HepG2 (cell line): Measurements from ENCODE around the gene PTMA. TPM values are rescaled to one million over a fixed set of nuclear protein-coding genes. Genes with fewer than 3 reads are reported as not detected.

Experiments
- ATAC-seq: fragments of 200-7000 bp; cut with Tn5 transposase; 3 replicates; pipeline ENCODE4 v1.9.1; 2020; ENCODE audit warnings: mild to moderate bottlenecking, moderate library complexity
- BruUV-seq: library from RNA; stranded (reverse); fragments of 400-500 nt; replicated peaks from 2 replicates; lab custom pipeline; 2021; lab: Mats Ljungman, UMichigan
- CTCF ChIA-PET: fragments of 300-600 bp; formaldehyde crosslinking; extraction: SDS; loops from one replicate; lab custom pipeline; 2021; ENCODE audit warnings: low total read pairs, inconsistent platforms, low intra/inter-chr PET ratio; lab: Yijun Ruan, JAX
- POLR2A ChIA-PET: fragments of 350-600 bp; sonication (Branson Sonifier 250); formaldehyde crosslinking; loops from one replicate; lab custom pipeline; 2020; ENCODE audit warnings: antibody characterized with exemption, inconsistent platforms; lab: Yijun Ruan, JAX
- DNase-seq: peaks from one replicate; pipeline ENCODE4 v3.0.0-alpha.2; 2015; ENCODE audit warnings: low spot score
- FAIRE-seq: peaks from 3 replicates; lab custom pipeline; 2011; peaks lifted over from hg19 to GRCh38; lab: Jason Lieb, UNC
- H2AFZ ChIP-seq: one replicate; pipeline ENCODE4 v1.6.1; 2011; ENCODE audit warnings: low read length, inconsistent platforms
- H3K27ac ChIP-seq: fragments of 300-600 bp; 3 replicates; pipeline ENCODE4 v1.8.0; 2011; ENCODE audit warnings: mixed run types, mild to moderate bottlenecking, mixed read lengths, low read length, inconsistent platforms; ENCODE audit not compliant: insufficient read depth; ENCODE audit errors: extremely low read length
- H3K27me3 ChIP-seq, 2 experiments: fragments of 200-600 bp in 1 of 2; 2 replicates in 1 of 2; 3 replicates in 1 of 2; pipeline versions ENCODE4 v1.6.0 to v1.8.0; 2011; ENCODE audit warnings: low read length in 2 of 2, mild to moderate bottlenecking in 2 of 2, moderate library complexity in 2 of 2, inconsistent platforms in 1 of 2; ENCODE audit not compliant: insufficient read depth in 2 of 2, control insufficient read depth in 1 of 2
- H3K36me3 ChIP-seq, 2 experiments: fragments of 200-600 bp in 1 of 2; replicated peaks in 1 of 2; 2 replicates in 1 of 2; 3 replicates in 1 of 2; pipeline versions ENCODE4 v1.5.1 to v1.8.0; 2011; ENCODE audit warnings: low read length in 2 of 2, inconsistent platforms in 1 of 2; ENCODE audit not compliant: insufficient read depth in 2 of 2, control insufficient read depth in 1 of 2
- H3K4me1 ChIP-seq: 2 replicates; pipeline ENCODE4 v1.5.1; 2012; ENCODE audit warnings: low read length, inconsistent platforms; ENCODE audit not compliant: insufficient read depth
- H3K4me2 ChIP-seq: 2 replicates; pipeline ENCODE4 v1.6.0; 2011; ENCODE audit warnings: low read depth, low read length, inconsistent platforms
- H3K4me3 ChIP-seq, 3 experiments: fragments of 200-600 bp in 1 of 3; sonication (generic), shearing (Covaris generic) in 1 of 3; replicated peaks in 1 of 3; 2 replicates each; pipeline ENCODE4 v1.5.1; 2011 to 2016; ENCODE audit warnings: low read length in 3 of 3, inconsistent platforms in 2 of 3, low read depth in 2 of 3, mild to moderate bottlenecking in 2 of 3, control low read depth in 1 of 3, mixed read lengths in 1 of 3; ENCODE audit not compliant: insufficient read depth in 1 of 3
- H3K79me2 ChIP-seq: one replicate; pipeline ENCODE4 v1.6.1; 2011; ENCODE audit warnings: low read length, inconsistent platforms; ENCODE audit not compliant: insufficient read depth
- H3K9ac ChIP-seq: 2 replicates; pipeline ENCODE4 v1.6.0; 2011; ENCODE audit warnings: mild to moderate bottlenecking, low read depth, low read length, inconsistent platforms; ENCODE audit not compliant: insufficient read depth
- H3K9me3 ChIP-seq: 2 replicates; pipeline ENCODE4 v1.5.1; 2012; ENCODE audit warnings: mild to moderate bottlenecking, low read length
- H4K20me1 ChIP-seq: 2 replicates; pipeline ENCODE4 v1.6.0; 2011; ENCODE audit warnings: inconsistent platforms, mild to moderate bottlenecking, low read length, moderate library complexity; ENCODE audit not compliant: insufficient read depth
- CHCHD3 ChIP-seq: sonication (generic); formaldehyde crosslinking; IDR thresholded peaks from 2 replicates; pipeline ENCODE4 v1.8.0; 2022; ENCODE audit warnings: mild to moderate bottlenecking, missing genetic modification reagents, moderate library complexity
- CTCF ChIP-seq: sonication (generic); formaldehyde crosslinking; IDR thresholded peaks from 2 replicates; pipeline ENCODE4 v1.5.0; 2020; ENCODE audit warnings: mild to moderate bottlenecking, missing genetic modification reagents, moderate library complexity
- EEA1 ChIP-seq: sonication (generic); formaldehyde crosslinking; IDR thresholded peaks from 2 replicates; pipeline ENCODE4 v1.5.1; 2020; ENCODE audit warnings: mild to moderate bottlenecking, missing genetic modification reagents, borderline replicate concordance
- GABPA ChIP-seq, 2 experiments: IDR thresholded peaks; 2 replicates each; pipeline ENCODE4 v1.6.1; 2011 to 2016; ENCODE audit warnings: low read depth in 2 of 2, low read length in 1 of 2, missing biosample characterization in 1 of 2, missing genetic modification characterization in 1 of 2
- HIVEP1 ChIP-seq: sonication (generic); formaldehyde crosslinking; IDR thresholded peaks from 2 replicates; pipeline ENCODE4 v1.4.0; 2020; ENCODE audit warnings: mild to moderate bottlenecking, missing genetic modification reagents
- HNRNPL ChIP-seq: fragments of 200-400 bp; formaldehyde crosslinking; IDR thresholded peaks from 2 replicates; pipeline ENCODE4 v1.6.1; 2017; ENCODE audit warnings: mild to moderate bottlenecking, low read depth, low read length
- KDM5B ChIP-seq: sonication (generic); formaldehyde crosslinking; IDR thresholded peaks from 2 replicates; pipeline ENCODE4 v1.4.0; 2020; ENCODE audit warnings: missing genetic modification reagents, mild to moderate bottlenecking, borderline replicate concordance
- MED1 ChIP-seq: sonication (generic); formaldehyde crosslinking; IDR thresholded peaks from 2 replicates; pipeline ENCODE4 v1.4.0; 2020; ENCODE audit warnings: missing genetic modification reagents
- PCBP2 ChIP-seq: fragments of 200-400 bp; formaldehyde crosslinking; optimal IDR thresholded peaks from 2 replicates; pipeline ENCODE3; 2018; ENCODE audit warnings: low read length, low read depth; ENCODE audit not compliant: poor library complexity, severe bottlenecking
- PRMT3 ChIP-seq: sonication (generic); formaldehyde crosslinking; IDR thresholded peaks from 2 replicates; pipeline ENCODE4 v1.8.1; 2022; ENCODE audit warnings: low read depth, mild to moderate bottlenecking, moderate library complexity, missing genetic modification reagents, borderline replicate concordance
- RBM39 ChIP-seq: fragments of 200-400 bp; formaldehyde crosslinking; IDR thresholded peaks from one replicate; pipeline ENCODE4 v1.6.1; 2018; ENCODE audit warnings: antibody characterized with exemption, mild to moderate bottlenecking, low read depth, low read length; ENCODE audit not compliant: poor library complexity, severe bottlenecking
- SCMH1 ChIP-seq: sonication (generic); formaldehyde crosslinking; IDR thresholded peaks from 2 replicates; pipeline ENCODE4 v1.9.0; 2021; ENCODE audit warnings: missing genetic modification reagents, mild to moderate bottlenecking, borderline replicate concordance
- TCF12 ChIP-seq, 2 experiments: fragments of 450-650 bp in 1 of 2; sonication (generic) in 1 of 2; formaldehyde crosslinking in 1 of 2; IDR thresholded peaks; 2 replicates each; pipeline versions ENCODE4 v1.6.1 to v1.8.0; 2017 to 2022; ENCODE audit warnings: antibody characterized with exemption in 1 of 2, mild to moderate bottlenecking in 1 of 2, missing genetic modification reagents in 1 of 2, moderate library complexity in 1 of 2
- ZBTB38 ChIP-seq: sonication (generic); formaldehyde crosslinking; IDR thresholded peaks from 2 replicates; pipeline ENCODE4 v1.5.1; 2020; ENCODE audit warnings: mild to moderate bottlenecking, missing genetic modification reagents
- ZNF224 ChIP-seq: sonication (generic); formaldehyde crosslinking; IDR thresholded peaks from 2 replicates; pipeline ENCODE4 v1.5.0; 2020; ENCODE audit warnings: mild to moderate bottlenecking, missing genetic modification reagents
- ZNF235 ChIP-seq: sonication (generic); formaldehyde crosslinking; IDR thresholded peaks from 2 replicates; pipeline ENCODE4 v1.8.1; 2023; ENCODE audit warnings: mild to moderate bottlenecking, missing genetic modification reagents, borderline replicate concordance
- ZSCAN29 ChIP-seq: sonication (generic); formaldehyde crosslinking; conservative IDR thresholded peaks from 2 replicates; pipeline ENCODE4 v1.4.0; 2020; ENCODE audit warnings: mild to moderate bottlenecking, missing genetic modification reagents
- WGBS: methylation state at CpG from one replicate; pipeline ENCODE4 v1.1.6; 2017; ENCODE audit warnings: low lambda C conversion rate; 5-methylcytosine and 5-hydroxymethylcytosine counted together
- in situ Hi-C: cut with HindIII; loops from 2 replicates; pipeline ENCODE4 v1.10.0; 2017; ENCODE audit warnings: low pct_unique_long_range_greater_than_20kb; ENCODE audit not compliant: extremely low pct_ligation_motif_present
- intact Hi-C: fragments of 100-400 bp; cut with micrococcal nuclease; formaldehyde crosslinking; loops from one replicate; pipeline ENCODE4 v1.10.0; 2022; ENCODE audit not compliant: unreplicated experiment
- polyA plus RNA-seq, 8 experiments: library from polyadenylated mRNA; depleted of rRNA in 3 of 8; stranded (reverse) in 7 of 8; unstranded in 1 of 8; fragments of >200 nt; fragmentation: Illumina TruSeq in 4 of 8; extraction: Trizol in 4 of 8; gene quantifications; 2 replicates each; pipeline versions ENCODE4 v1.2.1 to v1.2.3, GENCODE V29; 2011 to 2016; ENCODE audit warnings: low read depth in 4 of 8, missing spikeins in 1 of 8, mixed read lengths in 1 of 8; ENCODE audit not compliant: insufficient read depth in 1 of 8
- total RNA-seq, 5 experiments: library from RNA; depleted of rRNA; stranded (reverse); fragments of >200 nt; fragmentation: Illumina TruSeq; extraction: Trizol; gene quantifications; 2 replicates each; pipeline ENCODE4 v1.2.3, GENCODE V29; 2016; ENCODE audit warnings: low read depth in 1 of 5
- TF ChIP-seq, protein P1 (sequence below): sonication (generic); formaldehyde crosslinking; IDR thresholded peaks from 2 replicates; pipeline ENCODE4 v1.4.0; 2020; ENCODE audit warnings: missing genetic modification reagents; ENCODE audit errors: not compliant biosample characterization
- TF ChIP-seq, protein P2 (sequence below): sonication (generic); formaldehyde crosslinking; IDR thresholded peaks from 2 replicates; pipeline ENCODE4 v1.9.0; 2022; ENCODE audit warnings: low read depth, missing genetic modification reagents

The PTMA gene
- total and polyA plus RNA-seq, 2 of the 13 experiments (the other 11 are each of a cell fraction or from before 2014, with no cell fraction given), result 190 to 1,086 TPM

DNA sequence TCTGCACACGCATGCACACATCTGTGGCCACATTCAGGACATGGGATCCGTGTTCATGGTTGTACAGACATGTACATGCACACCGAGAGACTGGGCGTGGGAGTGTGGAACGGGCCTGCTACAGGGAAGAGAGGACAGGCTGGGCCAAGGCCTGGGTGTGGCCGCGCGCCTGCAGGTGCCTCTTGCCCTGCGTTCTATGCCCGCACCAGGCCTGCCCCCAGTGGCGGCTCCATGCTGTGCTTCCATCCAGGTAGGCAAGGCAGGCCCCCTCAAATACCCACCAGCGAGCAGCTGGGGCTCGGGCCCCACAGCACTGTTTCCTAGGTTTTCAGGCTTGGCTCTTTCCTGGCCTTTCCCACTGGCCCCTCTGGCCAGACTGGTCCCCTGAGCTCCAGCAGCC is 15.5 kb upstream of the PTMA start:
- no peaks in the 10 kb centered on the region for H3K79me2 ChIP-seq
- no peaks in the 10 kb centered on the region for H4K20me1 ChIP-seq
- FAIRE-seq (no peak), DNase-seq (no peak), ATAC-seq (peak; percentile 12)
- H2AFZ ChIP-seq, result no peak overlapping the region
- POLR2A ChIA-PET, result interaction anchor here (1.2 to 3.5 kb wide), 2 partner anchors 9 to 11 kb away, joined by 3 to 18 read pairs; no protein-coding TSS in a partner anchor
- H3K4me2 ChIP-seq, result no peak overlapping the region
- CTCF ChIA-PET, result no interaction called here
- H3K27ac ChIP-seq, result no peak overlapping the region
- in situ Hi-C loops, result no loop called here
- H3K36me3 ChIP-seq, result no peaks in the 10 kb centered on the region
- TF ChIP-seq ZNF224 (CRISPR knock-in tag) (no peak), CTCF (CRISPR knock-in tag) (peak; percentile 13; the same call in 1 of the 2 replicates), PCBP2 (no peak), ZNF235 (CRISPR knock-in tag) (no peak), TCF12 (IDR thresholded peaks at IDR 0.05) (no peak), TCF12 (CRISPR knock-in tag; IDR thresholded peaks at IDR 0.05) (no peak), PRMT3 (CRISPR knock-in tag) (no peak), ZBTB38 (CRISPR knock-in tag) (0 out of 2 replicates have a peak, but pooled peaks have one; percentile 40), SCMH1 (CRISPR knock-in tag) (no peak), HNRNPL (peak; percentile 83; the same call in 1 of the 2 replicates), CHCHD3 (no peak), EEA1 (CRISPR knock-in tag) (no peak), MED1 (CRISPR knock-in tag) (no peak), ZSCAN29 (CRISPR knock-in tag) (no peak), RBM39 (no peak), GABPA (IDR thresholded peaks at IDR 0.05; ENCODE audit: low read depth, low read length) (no peak), GABPA (CRISPR knock-in tag; IDR thresholded peaks at IDR 0.05; ENCODE audit: low read depth) (no peak), HIVEP1 (0 out of 2 replicates have a peak, but pooled peaks have one; percentile 18), KDM5B (CRISPR knock-in tag) (0 out of 2 replicates have a peak, but pooled peaks have one; percentile 20)
- TF ChIP-seq, protein P1, sequence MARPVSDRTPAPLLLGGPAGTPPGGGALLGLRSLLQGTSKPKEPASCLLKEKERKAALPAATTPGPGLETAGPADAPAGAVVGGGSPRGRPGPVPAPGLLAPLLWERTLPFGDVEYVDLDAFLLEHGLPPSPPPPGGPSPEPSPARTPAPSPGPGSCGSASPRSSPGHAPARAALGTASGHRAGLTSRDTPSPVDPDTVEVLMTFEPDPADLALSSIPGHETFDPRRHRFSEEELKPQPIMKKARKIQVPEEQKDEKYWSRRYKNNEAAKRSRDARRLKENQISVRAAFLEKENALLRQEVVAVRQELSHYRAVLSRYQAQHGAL (CRISPR knock-in tag), result no peak
- TF ChIP-seq, protein P2, sequence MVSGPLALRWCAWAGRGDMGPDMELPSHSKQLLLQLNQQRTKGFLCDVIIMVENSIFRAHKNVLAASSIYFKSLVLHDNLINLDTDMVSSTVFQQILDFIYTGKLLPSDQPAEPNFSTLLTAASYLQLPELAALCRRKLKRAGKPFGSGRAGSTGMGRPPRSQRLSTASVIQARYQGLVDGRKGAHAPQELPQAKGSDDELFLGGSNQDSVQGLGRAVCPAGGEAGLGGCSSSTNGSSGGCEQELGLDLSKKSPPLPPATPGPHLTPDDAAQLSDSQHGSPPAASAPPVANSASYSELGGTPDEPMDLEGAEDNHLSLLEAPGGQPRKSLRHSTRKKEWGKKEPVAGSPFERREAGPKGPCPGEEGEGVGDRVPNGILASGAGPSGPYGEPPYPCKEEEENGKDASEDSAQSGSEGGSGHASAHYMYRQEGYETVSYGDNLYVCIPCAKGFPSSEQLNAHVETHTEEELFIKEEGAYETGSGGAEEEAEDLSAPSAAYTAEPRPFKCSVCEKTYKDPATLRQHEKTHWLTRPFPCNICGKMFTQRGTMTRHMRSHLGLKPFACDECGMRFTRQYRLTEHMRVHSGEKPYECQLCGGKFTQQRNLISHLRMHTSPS (CRISPR knock-in tag), result 0 out of 2 replicates have a peak, but pooled peaks have one; percentile 20
- 70% methylated on average over 10 of the region's 13 CpGs for WGBS
- H3K9me3 ChIP-seq, result no peaks in the 10 kb centered on the region
- H3K27me3 ChIP-seq, result peaks cover 4 to 18% of the 10 kb centered on the region in 2 experiments; a peak in 3 of 5 replicates
- H3K9ac ChIP-seq, result no peak overlapping the region
- intact Hi-C loops, result no loop called here
- BruUV-seq, result no TSS peak
- H3K4me1 ChIP-seq, result peaks cover 44% of the 10 kb centered on the region
- no peak overlapping the region for H3K4me3 ChIP-seq
